SK-N-SH treated with all-trans-retinoic acid at 6 μM for 48 hours (cell line): Measurements from ENCODE around the gene SLC22A12.

ENCODE experiments used
- ATAC-seq: fragments of 200-7000 bp; cut with Tn5 transposase; 3 replicates; pipeline ENCODE4 v1.9.1; 2020; ENCODE audit warnings: mild to moderate bottlenecking, moderate library complexity
- BACH2 ChIP-seq: fragments of 250-450 bp; sonication (Bioruptor Pico); IDR thresholded peaks from 2 replicates; pipeline ENCODE4 v1.9.0; 2021; ENCODE audit warnings: mild to moderate bottlenecking, borderline replicate concordance
- CSDC2 ChIP-seq: fragments of 250-450 bp; sonication (Bioruptor Pico); IDR thresholded peaks from 2 replicates; pipeline ENCODE4 v1.5.0; 2020; ENCODE audit warnings: mild to moderate bottlenecking, moderate library complexity
- CSRNP3 ChIP-seq: fragments of 250-450 bp; sonication (Bioruptor Pico); IDR thresholded peaks from 2 replicates; pipeline ENCODE4 v1.5.1; 2021; ENCODE audit warnings: mild to moderate bottlenecking, moderate library complexity
- ESRRG ChIP-seq: fragments of 250-450 bp; sonication (Bioruptor Pico); IDR thresholded peaks from 2 replicates; pipeline ENCODE4 v1.6.1; 2021; ENCODE audit warnings: mild to moderate bottlenecking
- GLIS3 ChIP-seq: fragments of 250-450 bp; sonication (Bioruptor Pico); IDR thresholded peaks from 2 replicates; pipeline ENCODE4 v1.5.0; 2020; ENCODE audit warnings: mild to moderate bottlenecking, moderate library complexity
- ISL1 ChIP-seq: fragments of 250-450 bp; sonication (Bioruptor Pico); IDR thresholded peaks from 2 replicates; pipeline ENCODE4 v2.1.2; 2022; ENCODE audit warnings: mild to moderate bottlenecking, moderate library complexity
- OSR1 ChIP-seq: fragments of 250-450 bp; sonication (Bioruptor Pico); IDR thresholded peaks from 2 replicates; pipeline ENCODE4 v1.8.0; 2022; ENCODE audit warnings: moderate library complexity, mild to moderate bottlenecking, inconsistent platforms
- POU6F1 ChIP-seq: fragments of 250-450 bp; sonication (Bioruptor Pico); IDR thresholded peaks from 2 replicates; pipeline ENCODE4 v1.8.0; 2021; ENCODE audit warnings: low read depth, mild to moderate bottlenecking, moderate library complexity, borderline replicate concordance
- PPARA ChIP-seq: fragments of 250-450 bp; sonication (Bioruptor Pico); IDR thresholded peaks from 2 replicates; pipeline ENCODE4 v1.5.0; 2020; ENCODE audit warnings: mild to moderate bottlenecking, borderline replicate concordance
- RARB ChIP-seq: fragments of 250-450 bp; sonication (Bioruptor Pico); IDR thresholded peaks from 2 replicates; pipeline ENCODE4 v1.8.0; 2021; ENCODE audit warnings: mild to moderate bottlenecking, moderate library complexity
- SNAI2 ChIP-seq: fragments of 250-450 bp; sonication (Bioruptor Pico); IDR thresholded peaks from 2 replicates; pipeline ENCODE4 v1.5.0; 2020; ENCODE audit warnings: mild to moderate bottlenecking, moderate library complexity
- TCF4 ChIP-seq: fragments of 250-450 bp; sonication (Bioruptor Pico); IDR thresholded peaks from 2 replicates; pipeline ENCODE4 v1.8.0; 2021; ENCODE audit warnings: mild to moderate bottlenecking, moderate library complexity, borderline replicate concordance
- TOX ChIP-seq: fragments of 250-450 bp; sonication (Bioruptor Pico); IDR thresholded peaks from 2 replicates; pipeline ENCODE4 v1.8.0; 2021; ENCODE audit warnings: mild to moderate bottlenecking, moderate library complexity, borderline replicate concordance
- TSHZ2 ChIP-seq: fragments of 250-450 bp; sonication (Bioruptor Pico); IDR thresholded peaks from 2 replicates; pipeline ENCODE4 v1.5.0; 2020; ENCODE audit warnings: mild to moderate bottlenecking, moderate library complexity
- ZC3H10 ChIP-seq: fragments of 250-450 bp; sonication (Bioruptor Pico); IDR thresholded peaks from 2 replicates; pipeline ENCODE4 v1.5.1; 2021; ENCODE audit warnings: mild to moderate bottlenecking, moderate library complexity
- ZFP3 ChIP-seq: fragments of 250-450 bp; sonication (Bioruptor Pico); IDR thresholded peaks from 2 replicates; pipeline ENCODE4 v1.5.0; 2020; ENCODE audit warnings: mild to moderate bottlenecking, moderate library complexity
- ZFP30 ChIP-seq: fragments of 450-650 bp; formaldehyde crosslinking; IDR thresholded peaks from 2 replicates; pipeline ENCODE4 v1.5.0; 2022; ENCODE audit warnings: mild to moderate bottlenecking, moderate library complexity
- ZNF565 ChIP-seq: fragments of 450-650 bp; formaldehyde crosslinking; conservative IDR thresholded peaks from 2 replicates; pipeline ENCODE4 v1.5.0; 2020; ENCODE audit warnings: low read depth, mild to moderate bottlenecking, moderate library complexity
- ZNF70 ChIP-seq: fragments of 450-650 bp; formaldehyde crosslinking; IDR thresholded peaks from 2 replicates; pipeline ENCODE4 v1.5.0; 2020; ENCODE audit warnings: mild to moderate bottlenecking, moderate library complexity
- TF ChIP-seq, protein P1 (sequence below): fragments of 250-450 bp; sonication (Bioruptor Pico); IDR thresholded peaks from 2 replicates; pipeline ENCODE4 v1.5.1; 2020; ENCODE audit warnings: low read depth, mild to moderate bottlenecking, moderate library complexity
- TF ChIP-seq, protein P2 (sequence below): fragments of 250-450 bp; sonication (Bioruptor Pico); IDR thresholded peaks from 2 replicates; pipeline ENCODE4 v1.8.0; 2020; ENCODE audit warnings: mild to moderate bottlenecking, moderate library complexity, borderline replicate concordance

The SLC22A12 gene

DNA sequence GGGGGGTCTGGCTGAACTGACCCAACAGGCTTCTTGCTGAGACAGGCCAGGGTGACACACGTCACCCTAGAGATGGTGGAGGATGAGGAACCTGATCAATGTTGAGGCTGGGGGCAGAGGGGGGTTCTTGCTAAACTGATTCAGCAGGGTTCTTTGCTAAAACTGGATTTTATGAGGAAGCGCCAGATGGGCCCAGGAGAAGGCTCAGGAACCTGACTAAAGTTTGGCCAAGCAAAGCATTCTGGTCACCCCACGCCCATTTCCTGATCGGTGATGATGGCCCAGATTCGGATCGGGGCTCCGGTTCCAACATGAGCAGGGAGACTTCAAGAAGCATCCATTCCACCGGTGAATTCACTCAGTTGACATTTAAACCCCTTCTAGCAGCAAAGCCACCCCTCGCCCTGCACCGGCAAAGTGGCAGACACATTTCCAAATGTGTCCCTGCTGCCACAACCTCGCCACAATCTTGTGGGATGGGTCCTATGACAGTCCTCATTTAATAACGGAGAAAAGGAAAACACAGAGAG lies 34.2 kb upstream of the SLC22A12 start:
- TF ChIP-seq, protein P1, sequence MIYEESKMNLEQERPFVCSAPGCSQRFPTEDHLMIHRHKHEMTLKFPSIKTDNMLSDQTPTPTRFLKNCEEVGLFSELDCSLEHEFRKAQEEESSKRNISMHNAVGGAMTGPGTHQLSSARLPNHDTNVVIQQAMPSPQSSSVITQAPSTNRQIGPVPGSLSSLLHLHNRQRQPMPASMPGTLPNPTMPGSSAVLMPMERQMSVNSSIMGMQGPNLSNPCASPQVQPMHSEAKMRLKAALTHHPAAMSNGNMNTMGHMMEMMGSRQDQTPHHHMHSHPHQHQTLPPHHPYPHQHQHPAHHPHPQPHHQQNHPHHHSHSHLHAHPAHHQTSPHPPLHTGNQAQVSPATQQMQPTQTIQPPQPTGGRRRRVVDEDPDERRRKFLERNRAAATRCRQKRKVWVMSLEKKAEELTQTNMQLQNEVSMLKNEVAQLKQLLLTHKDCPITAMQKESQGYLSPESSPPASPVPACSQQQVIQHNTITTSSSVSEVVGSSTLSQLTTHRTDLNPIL = no peak
- no peak for TF ChIP-seq TCF4 (CRISPR knock-in tag)
- no peak for TF ChIP-seq GLIS3
- no peak for TF ChIP-seq ZNF70
- TF ChIP-seq, all 23 proteins: peak for 0
- no peak for ATAC-seq

- no peak for TF ChIP-seq ZFP30 (CRISPR knock-in tag)
- TF ChIP-seq PPARA (CRISPR knock-in tag) = no peak
- TF ChIP-seq SNAI2 (CRISPR knock-in tag) = no peak
- TF ChIP-seq BACH2 (CRISPR knock-in tag) = no peak
- TF ChIP-seq RARB (CRISPR knock-in tag) = no peak
- no peak for TF ChIP-seq CSRNP3 (CRISPR knock-in tag)
- TF ChIP-seq ZFP3 = no peak
- TF ChIP-seq ZNF70 = no peak
- no peak for TF ChIP-seq ZC3H10 (CRISPR knock-in tag)
- TF ChIP-seq TSHZ2 (CRISPR knock-in tag) = no peak
- TF ChIP-seq, protein P2, sequence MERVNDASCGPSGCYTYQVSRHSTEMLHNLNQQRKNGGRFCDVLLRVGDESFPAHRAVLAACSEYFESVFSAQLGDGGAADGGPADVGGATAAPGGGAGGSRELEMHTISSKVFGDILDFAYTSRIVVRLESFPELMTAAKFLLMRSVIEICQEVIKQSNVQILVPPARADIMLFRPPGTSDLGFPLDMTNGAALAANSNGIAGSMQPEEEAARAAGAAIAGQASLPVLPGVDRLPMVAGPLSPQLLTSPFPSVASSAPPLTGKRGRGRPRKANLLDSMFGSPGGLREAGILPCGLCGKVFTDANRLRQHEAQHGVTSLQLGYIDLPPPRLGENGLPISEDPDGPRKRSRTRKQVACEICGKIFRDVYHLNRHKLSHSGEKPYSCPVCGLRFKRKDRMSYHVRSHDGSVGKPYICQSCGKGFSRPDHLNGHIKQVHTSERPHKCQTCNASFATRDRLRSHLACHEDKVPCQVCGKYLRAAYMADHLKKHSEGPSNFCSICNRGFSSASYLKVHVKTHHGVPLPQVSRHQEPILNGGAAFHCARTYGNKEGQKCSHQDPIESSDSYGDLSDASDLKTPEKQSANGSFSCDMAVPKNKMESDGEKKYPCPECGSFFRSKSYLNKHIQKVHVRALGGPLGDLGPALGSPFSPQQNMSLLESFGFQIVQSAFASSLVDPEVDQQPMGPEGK = no peak
- no peak for TF ChIP-seq ISL1 (CRISPR knock-in tag)
- ATAC-seq = no peak
Measured at GRCh38 chr11:64558065-64558745, 32.8 kb upstream of the SLC22A12 start.

GRCh38 chr11:64558869-64559268 lies 32.2 kb upstream of the SLC22A12 start:
- no peak for ATAC-seq
- no peak for TF ChIP-seq CSDC2 (CRISPR knock-in tag)
- no peak for TF ChIP-seq GLIS3
- no peak for TF ChIP-seq ZNF70
- no peak for TF ChIP-seq OSR1 (CRISPR knock-in tag)
- TF ChIP-seq, protein P2 = no peak
- no peak for TF ChIP-seq TOX (CRISPR knock-in tag)
- TF ChIP-seq POU6F1 (CRISPR knock-in tag) = no peak
- no peak for TF ChIP-seq ESRRG (CRISPR knock-in tag)
- TF ChIP-seq, protein P1 = no peak
- no peak for TF ChIP-seq ISL1 (CRISPR knock-in tag)
- no peak for TF ChIP-seq ZNF565
- no peak for TF ChIP-seq ZFP30 (CRISPR knock-in tag)
